Midbrain (tissue), 1 donor: ENCODE measurements around the gene MAST4.
A peak's percentile ranks its signal among the peaks of the same experiment; 100 is the strongest.

Experiments used
- DNase-seq: peaks from one replicate; lab custom pipeline; 2025; lab: John Stamatoyannopoulos, UW

Gene MAST4

GRCh38 chr5:67190410-67190809 is 594.2 kb downstream of the MAST4 start:
- DNase-seq, result no peak

DNA sequence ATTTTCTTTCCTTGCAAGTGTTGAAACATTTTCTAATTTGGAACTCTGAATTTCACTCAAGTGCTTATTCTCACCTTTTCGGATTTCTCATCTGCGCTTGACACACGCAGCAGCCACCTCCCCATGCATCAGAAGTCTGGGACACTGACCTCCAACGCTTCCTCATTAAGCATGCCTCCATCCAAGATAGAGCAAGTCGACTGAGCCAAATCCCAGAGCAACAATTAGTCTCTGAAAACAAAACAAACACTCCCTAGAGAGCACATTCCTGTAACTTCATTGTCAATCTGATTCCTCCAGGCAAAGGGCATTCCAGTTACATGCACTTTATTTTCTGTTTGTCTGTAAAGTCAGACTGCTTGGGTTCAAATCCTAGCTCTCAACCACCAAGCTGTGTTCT is 594.7 kb downstream of the MAST4 start:
- DNase-seq, result no peak

- DNase-seq, result peak; percentile 19
Measured at GRCh38 chr5:67192719-67193438, 596.7 kb downstream of the MAST4 start.

DNA sequence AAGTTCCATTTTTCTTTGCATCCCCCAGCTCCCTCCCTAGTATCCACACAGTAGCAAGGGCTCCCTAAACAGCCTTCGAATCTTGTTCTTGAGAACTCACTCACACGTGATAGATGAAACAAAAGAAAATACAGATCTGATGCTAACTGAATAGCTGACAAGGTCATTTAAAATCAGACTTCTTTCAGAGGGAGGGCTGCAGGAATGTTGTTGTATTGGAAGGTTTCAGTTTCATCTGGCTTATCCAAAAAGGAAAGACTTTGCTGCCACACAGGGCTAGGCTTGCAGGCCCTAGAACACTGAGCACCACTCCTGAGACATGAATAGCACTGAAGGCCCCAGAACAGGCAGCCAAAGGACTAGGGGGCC is 597.2 kb downstream of the MAST4 start:
- no peak for DNase-seq

GRCh38 chr5:67194166-67194565 is 598.0 kb downstream of the MAST4 start:
- no peak for DNase-seq

- no peak for DNase-seq
Measured at GRCh38 chr5:67195406-67196275, 599.4 kb downstream of the MAST4 start.

DNA sequence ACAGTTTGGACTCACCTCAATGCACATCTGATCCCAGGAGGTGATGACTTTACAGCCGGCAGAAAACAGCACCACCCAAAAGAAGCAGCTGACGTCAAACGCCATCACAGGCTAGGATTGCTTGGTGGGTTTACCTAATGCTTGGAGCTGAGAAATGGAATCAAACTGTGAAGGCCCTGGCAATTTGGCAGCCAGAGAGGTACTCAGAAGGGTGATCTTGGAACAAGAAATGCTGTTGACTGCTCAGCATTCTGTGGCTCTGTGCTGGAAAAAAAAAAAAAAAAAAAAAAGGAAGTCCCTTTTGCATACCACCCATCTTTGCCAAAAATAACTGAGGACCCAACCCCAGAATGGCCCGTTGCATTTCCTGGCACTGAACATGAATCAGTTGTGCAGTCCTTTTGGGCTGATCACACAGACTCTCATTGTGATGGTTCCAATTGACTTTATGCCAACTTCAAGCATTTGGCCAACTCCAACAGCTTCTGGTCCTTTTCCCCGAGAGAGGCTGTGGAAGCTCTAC is 600.4 kb downstream of the MAST4 start, which contains the start of gene CD180:
TSS of gene CD180 (minus strand) at position 263 of the 523 bp plus-strand sequence. CDS start at position 105, 158 bp downstream.
- DNase-seq, result peak; percentile 91

DNA sequence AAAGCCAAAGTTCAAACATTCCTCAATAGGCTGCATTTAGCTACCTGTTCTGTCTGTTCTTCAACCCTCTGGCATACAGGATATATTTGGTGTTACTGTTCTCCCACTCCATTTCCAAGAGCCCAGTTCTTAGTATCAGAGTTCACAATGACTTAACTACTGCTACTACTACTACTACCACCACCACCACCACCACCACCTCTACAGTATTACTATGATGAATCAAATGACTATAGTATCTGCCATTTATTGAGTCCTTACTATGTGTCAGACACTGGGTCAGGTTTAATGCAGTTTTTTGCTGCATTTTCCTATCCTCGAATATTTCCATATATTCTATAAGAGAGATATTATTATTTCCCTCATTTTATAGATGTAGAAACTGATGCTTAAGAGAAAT is 601.3 kb downstream of the MAST4 start:
- DNase-seq, result no peak

- no peak for DNase-seq
Measured at GRCh38 chr5:67198917-67199316, 602.7 kb downstream of the MAST4 start.

DNA sequence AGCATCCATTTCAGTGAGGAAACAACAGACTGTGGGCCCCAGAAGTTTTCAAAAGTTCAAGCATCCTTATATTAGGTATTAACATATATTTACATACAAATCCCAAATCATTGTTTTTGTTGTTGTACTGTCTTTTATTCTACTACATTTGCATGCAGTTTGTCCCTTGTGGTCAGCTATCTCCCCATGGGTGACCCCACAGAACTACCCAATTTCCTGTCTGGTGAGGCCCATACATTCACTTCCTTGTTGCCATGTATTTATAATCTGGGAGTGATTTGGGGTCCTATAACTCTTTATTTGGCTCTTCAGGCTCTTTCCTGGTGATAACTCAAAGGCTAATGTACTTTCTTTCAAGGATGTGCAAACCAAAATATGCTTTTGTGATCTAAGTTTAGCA is 603.7 kb downstream of the MAST4 start:
- DNase-seq, result no peak

- no peak for DNase-seq
Measured at GRCh38 chr5:67200809-67201562, 604.8 kb downstream of the MAST4 start.

DNA sequence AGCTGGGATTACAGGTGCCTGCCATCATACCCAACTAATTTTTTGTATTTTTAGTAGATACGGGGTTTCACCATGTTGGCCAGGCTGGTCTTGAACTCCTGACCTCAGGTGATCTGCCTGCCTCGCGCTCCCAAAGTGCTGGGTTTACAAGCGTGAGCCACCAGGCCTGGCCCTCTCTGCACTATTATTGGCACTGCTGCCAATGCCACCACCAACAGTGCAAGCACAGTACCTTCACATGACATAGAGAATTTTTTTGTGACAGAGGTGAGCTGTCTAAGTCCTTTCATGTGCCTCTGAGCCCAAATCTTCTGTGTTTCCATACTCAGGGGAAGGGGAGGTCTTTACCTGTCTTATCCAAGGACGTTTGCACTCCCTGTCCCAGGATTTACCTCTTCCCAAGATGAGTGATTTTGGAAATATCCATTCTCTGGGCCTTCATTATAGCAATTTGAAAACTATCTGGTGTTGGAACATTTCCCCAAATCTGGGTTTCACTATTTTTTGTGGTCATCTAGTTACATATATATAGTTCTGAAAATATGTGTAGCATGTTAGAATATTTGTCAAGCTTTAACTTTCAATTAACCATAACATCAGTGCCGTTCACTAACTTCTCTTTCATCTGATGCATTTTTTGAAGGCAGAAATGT is 605.8 kb downstream of the MAST4 start:
- DNase-seq, result no peak

GRCh38 chr5:67202828-67203227 is 606.6 kb downstream of the MAST4 start:
- no peak for DNase-seq

- no peak for DNase-seq
Measured at GRCh38 chr5:67203701-67204074, 607.5 kb downstream of the MAST4 start.

DNA sequence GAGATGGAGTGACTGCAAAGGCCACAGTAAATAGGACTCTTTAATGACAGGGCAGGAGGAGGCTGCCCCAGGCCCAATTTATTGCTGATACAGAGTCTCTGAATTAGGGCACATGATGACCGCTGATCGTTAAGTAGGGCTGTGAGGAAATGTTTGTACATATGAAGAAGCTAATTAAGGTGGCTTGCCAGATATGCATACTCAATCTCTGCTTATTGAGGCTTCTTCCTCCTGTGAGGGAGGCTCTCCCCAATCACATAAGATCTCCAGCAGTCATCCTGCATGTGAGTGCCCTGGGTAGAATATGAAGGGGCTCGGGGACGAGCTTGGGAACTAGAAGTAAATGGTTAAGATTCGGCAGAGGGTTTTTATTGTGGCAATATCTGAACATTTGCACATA is 608.6 kb downstream of the MAST4 start:
- DNase-seq, result no peak

- no peak for DNase-seq
Measured at GRCh38 chr5:67205981-67206380, 609.8 kb downstream of the MAST4 start.

GRCh38 chr5:67206461-67206860 is 610.3 kb downstream of the MAST4 start:
- DNase-seq, result no peak

DNA sequence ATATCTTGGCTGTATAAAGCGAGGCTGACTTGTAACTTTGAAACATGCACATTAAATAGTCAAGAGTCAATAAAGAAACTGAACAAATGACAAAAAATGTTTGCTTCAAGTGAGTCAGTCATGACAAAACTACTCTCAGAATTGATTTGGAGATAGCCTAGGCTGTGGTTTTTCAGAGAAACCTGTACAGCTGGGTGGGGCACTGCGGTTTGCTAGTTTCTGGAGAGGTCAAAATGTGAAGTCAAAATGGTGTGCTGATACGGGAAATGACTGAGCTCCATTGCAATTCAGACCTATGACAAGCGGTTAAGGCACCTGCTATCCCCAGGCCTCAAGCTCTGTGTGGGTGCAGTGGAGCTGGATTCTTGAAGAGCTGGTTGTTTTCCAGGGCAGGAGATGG is 610.7 kb downstream of the MAST4 start:
- DNase-seq, result no peak

DNA sequence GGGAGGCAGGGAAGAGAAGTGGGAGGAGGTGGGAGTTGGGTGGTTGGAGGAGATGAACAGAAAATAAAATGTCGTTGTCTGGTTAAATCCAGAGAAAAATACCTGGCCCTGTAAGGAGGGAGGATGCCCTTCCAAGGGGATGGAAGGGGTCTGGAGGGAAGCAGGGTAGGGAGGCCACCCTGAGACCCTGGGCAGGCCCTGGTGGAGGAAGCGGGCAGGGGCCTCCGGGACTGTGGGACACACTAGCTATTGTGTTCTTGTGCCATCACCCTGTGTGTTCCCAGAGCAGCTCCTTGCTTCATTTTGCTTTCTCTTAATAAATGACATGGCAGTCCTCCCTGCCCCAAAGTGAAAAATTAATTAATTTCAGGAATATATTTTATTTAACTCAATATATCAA is 612.2 kb downstream of the MAST4 start:
- DNase-seq, result no peak

DNA sequence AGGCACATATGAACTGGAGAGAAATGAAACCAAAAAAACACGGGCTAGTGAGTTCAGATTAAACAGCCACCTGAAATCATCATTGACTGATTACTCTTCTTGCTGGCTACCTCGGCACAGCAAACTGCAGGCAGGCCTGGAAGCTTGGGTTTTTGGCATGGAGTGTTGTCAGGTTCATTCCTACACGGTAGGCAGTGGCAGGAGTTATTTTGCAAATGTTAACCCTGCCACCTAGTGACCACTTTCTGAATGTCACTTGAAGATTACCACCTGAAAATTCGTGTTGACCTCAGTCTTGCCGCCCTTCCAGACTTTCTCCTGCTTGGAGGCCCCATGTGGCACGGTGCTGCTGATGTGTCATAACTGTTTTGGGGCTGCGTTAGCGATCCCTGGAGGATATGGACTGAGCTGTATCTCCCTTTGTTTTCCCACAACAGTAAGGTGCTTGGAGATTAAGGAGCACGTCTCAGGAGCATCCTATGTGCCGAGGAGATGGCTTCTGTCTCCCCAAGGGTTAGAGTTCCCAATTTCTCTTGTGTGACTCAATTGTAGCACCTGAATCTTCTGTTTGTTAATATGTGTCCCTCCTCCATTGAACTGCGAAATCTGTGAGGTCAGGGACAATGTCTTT is 613.1 kb downstream of the MAST4 start:
- DNase-seq, result peak; percentile 83

DNA sequence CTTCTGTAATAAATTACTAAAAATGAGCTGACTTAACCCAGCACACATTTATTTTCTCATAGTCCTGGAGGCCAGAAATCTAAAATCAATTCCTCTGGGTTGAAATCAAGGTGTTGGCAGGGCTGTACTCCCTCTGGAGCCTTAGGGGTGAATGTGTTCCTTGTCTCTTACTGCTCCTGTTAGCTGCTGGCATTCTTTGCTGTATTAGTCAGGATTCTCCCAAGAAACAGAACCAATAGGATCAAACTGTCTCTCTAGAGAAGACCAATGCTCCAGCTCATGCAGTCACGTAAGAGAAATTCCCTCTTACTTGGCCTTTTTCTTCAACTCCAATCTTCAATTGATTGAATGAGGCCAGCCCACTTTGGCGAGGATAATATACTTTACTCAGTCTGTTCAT is 615.7 kb downstream of the MAST4 start:
- DNase-seq, result no peak
